HAP-1 (cell line): ENCODE measurements around the gene AP1M1.
"Not testable (repeated sequence)": the region's sequence is repeated elsewhere in the genome, so short reads cannot be mapped to it uniquely, and the experiment has no call there.

Experiments used
- DNase-seq, 2 experiments: peaks; one replicate each; pipeline ENCODE4 v3.0.0-alpha.2; 2016 to 2020; ENCODE audit warnings: low spot score in 2 of 2
- H3K27me3 ChIP-seq: fragments of 250-450 bp; sonication (Bioruptor Pico); 2 replicates; pipeline ENCODE4 v1.5.1; 2020; ENCODE audit warnings: low read depth, mild to moderate bottlenecking, moderate library complexity
- H3K36me3 ChIP-seq: fragments of 250-450 bp; sonication (Bioruptor Pico); replicated peaks from 2 replicates; pipeline ENCODE4 v1.5.1; 2020; ENCODE audit warnings: mild to moderate bottlenecking
- H3K4me1 ChIP-seq: fragments of 250-450 bp; sonication (Bioruptor Pico); 2 replicates; pipeline ENCODE4 v1.5.1; 2020; ENCODE audit warnings: mild to moderate bottlenecking
- H3K4me3 ChIP-seq: fragments of 250-450 bp; sonication (Bioruptor Pico); 2 replicates; pipeline ENCODE4 v1.5.1; 2020; ENCODE audit warnings: mild to moderate bottlenecking, moderate library complexity
- H3K9me3 ChIP-seq: fragments of 250-450 bp; sonication (Bioruptor Pico); 2 replicates; pipeline ENCODE4 v1.5.1; 2020; ENCODE audit warnings: mild to moderate bottlenecking, moderate library complexity
- in situ Hi-C: fragments of 300-500 bp; cut with MboI; formaldehyde crosslinking; loops from 3 replicates; pipeline ENCODE4 v1.14.3; 2020; ENCODE audit warnings: low sequenced_read_pairs, inconsistent platforms, mixed read lengths

AP1M1 gene

GRCh38 chr19:16167055-16167454 is 30.7 kb upstream of the AP1M1 start:
- DNase-seq, result no peak
- Histone ChIP-seq H3K36me3 (no peaks in the 10 kb centered on the region), H3K9me3 (no peaks in the 10 kb centered on the region), H3K27me3 (no peaks in the 10 kb centered on the region), H3K4me3 (no peak overlapping the region), H3K4me1 (no peaks in the 10 kb centered on the region; the same call in 1 of the 2 replicates)
- in situ Hi-C loops, result no loop called here

GRCh38 chr19:16168465-16169081 is 29.1 kb upstream of the AP1M1 start:
- Histone ChIP-seq H3K4me1 (no peaks in the 10 kb centered on the region; the same call in 1 of the 2 replicates), H3K36me3 (no peaks in the 10 kb centered on the region), H3K27me3 (no peaks in the 10 kb centered on the region), H3K9me3 (no peaks in the 10 kb centered on the region), H3K4me3 (no peak overlapping the region)
- in situ Hi-C loops, result no loop called here
- DNase-seq, result peak in 1 of 2 experiments; percentile 27

GRCh38 chr19:16170134-16170533 is 27.6 kb upstream of the AP1M1 start:
- Histone ChIP-seq H3K4me1 (no peaks in the 10 kb centered on the region; the same call in 1 of the 2 replicates), H3K9me3 (no peaks in the 10 kb centered on the region), H3K4me3 (no peak overlapping the region), H3K36me3 (no peaks in the 10 kb centered on the region), H3K27me3 (no peaks in the 10 kb centered on the region)
- no peak for DNase-seq
- in situ Hi-C loops, result loop anchor here (10.0 kb wide), 1 partner anchor 545 kb away; no protein-coding TSS in a partner anchor

GRCh38 chr19:16175954-16176353 is 21.8 kb upstream of the AP1M1 start:
- no peak for DNase-seq
- Histone ChIP-seq H3K36me3 (no peaks in the 10 kb centered on the region), H3K9me3 (no peaks in the 10 kb centered on the region), H3K4me1 (no peaks in the 10 kb centered on the region), H3K4me3 (no peak overlapping the region), H3K27me3 (no peaks in the 10 kb centered on the region)
- in situ Hi-C loops, result loop anchor here (10.0 kb wide), 1 partner anchor 551 kb away; no protein-coding TSS in a partner anchor

- H3K4me1 ChIP-seq, H3K36me3 ChIP-seq, DNase-seq, H3K9me3 ChIP-seq, H3K4me3 ChIP-seq, H3K27me3 ChIP-seq: not testable (repeated sequence)
- in situ Hi-C loops, result loop anchor here (10.0 kb wide), 1 partner anchor 554 kb away; no protein-coding TSS in a partner anchor
These were observed 18.8 kb upstream of the AP1M1 start for GRCh38 chr19:16178866-16179265.

- DNase-seq, result no peak
- Histone ChIP-seq H3K36me3 (no peaks in the 10 kb centered on the region), H3K4me3 (no peak overlapping the region), H3K9me3 (no peaks in the 10 kb centered on the region), H3K27me3 (no peaks in the 10 kb centered on the region), H3K4me1 (no peaks in the 10 kb centered on the region)
- in situ Hi-C loops, result no loop called here
These were observed 17.1 kb upstream of the AP1M1 start for GRCh38 chr19:16180611-16181010.

GRCh38 chr19:16184665-16185122 is 13.0 kb upstream of the AP1M1 start:
- H3K36me3 ChIP-seq, result peaks cover 16% of the 10 kb centered on the region
- H3K4me1 ChIP-seq, result no peaks in the 10 kb centered on the region
- in situ Hi-C loops, result loop anchor here (5.0 kb wide), 1 partner anchor 142 kb away; no protein-coding TSS in a partner anchor
- DNase-seq, result no peak
- no peaks in the 10 kb centered on the region for H3K9me3 ChIP-seq
- no peaks in the 10 kb centered on the region for H3K27me3 ChIP-seq
- H3K4me3 ChIP-seq, result peak overlapping the region; percentile 79

- peak within 1 kb of the TSS; percentile 79 for H3K4me3 ChIP-seq
- in situ Hi-C loops, result loop anchor here (5.0 kb wide), 1 partner anchor 143 kb away; no protein-coding TSS in a partner anchor
These were observed 12.5 kb upstream of the AP1M1 start, which contains the start of gene FAM32A for GRCh38 chr19:16185123-16185767. Gene FAM32A, plus strand, starts transcription at chr19:16185410. Its CDS starts 33 bp downstream, at chr19:16185443.

GRCh38 chr19:16185768-16186123 is 12.0 kb upstream of the AP1M1 start:
- H3K27me3 ChIP-seq, result no peaks in the 10 kb centered on the region
- no peaks in the 10 kb centered on the region for H3K9me3 ChIP-seq
- peak; percentile 23 to 71 for DNase-seq
- no peaks in the 10 kb centered on the region for H3K4me1 ChIP-seq
- peaks cover 27% of the 10 kb centered on the region for H3K36me3 ChIP-seq
- in situ Hi-C loops, result loop anchor here (5.0 kb wide), 1 partner anchor 143 kb away; no protein-coding TSS in a partner anchor
- H3K4me3 ChIP-seq, result peak overlapping the region; percentile 79

More at GRCh38 chr19:16185123-16185767, 12.5 kb upstream of the AP1M1 start, which contains the start of gene FAM32A:
- DNase-seq, result peak; percentile 97 to 99
- H3K27me3 ChIP-seq, result no peaks in the 10 kb centered on the region
- no peaks in the 10 kb centered on the region for H3K4me1 ChIP-seq
- H3K9me3 ChIP-seq, result no peaks in the 10 kb centered on the region
- H3K36me3 ChIP-seq, result peaks cover 22% of the 10 kb centered on the region

GRCh38 chr19:16188521-16188920 is 9.2 kb upstream of the AP1M1 start:
- no peaks in the 10 kb centered on the region for H3K27me3 ChIP-seq
- no peak for DNase-seq
- H3K4me1 ChIP-seq, result peaks cover 4% of the 10 kb centered on the region
- peaks cover 43% of the 10 kb centered on the region for H3K36me3 ChIP-seq
- H3K9me3 ChIP-seq, result no peaks in the 10 kb centered on the region
- no peak overlapping the region for H3K4me3 ChIP-seq
- in situ Hi-C loops, result loop anchor here (5.0 kb wide), 1 partner anchor 146 kb away; no protein-coding TSS in a partner anchor

- peaks cover 6% of the 10 kb centered on the region for H3K4me1 ChIP-seq
- DNase-seq, result no peak
- no peaks in the 10 kb centered on the region for H3K9me3 ChIP-seq
- H3K4me3 ChIP-seq, result no peak overlapping the region
- H3K36me3 ChIP-seq, result peaks cover 43% of the 10 kb centered on the region
- in situ Hi-C loops, result no loop called here
- H3K27me3 ChIP-seq, result no peaks in the 10 kb centered on the region
These were observed 7.5 kb upstream of the AP1M1 start for GRCh38 chr19:16190198-16190597.

GRCh38 chr19:16190736-16191135 is 7.0 kb upstream of the AP1M1 start:
- no peak for DNase-seq
- in situ Hi-C loops, result no loop called here
- Histone ChIP-seq H3K4me3 (no peak overlapping the region), H3K36me3 (peaks cover 43% of the 10 kb centered on the region), H3K27me3 (no peaks in the 10 kb centered on the region), H3K9me3 (no peaks in the 10 kb centered on the region), H3K4me1 (peaks cover 6% of the 10 kb centered on the region)

- in situ Hi-C loops, result no loop called here
- H3K4me1 ChIP-seq, result peaks cover 6% of the 10 kb centered on the region
- no peaks in the 10 kb centered on the region for H3K9me3 ChIP-seq
- DNase-seq, result no peak
- H3K36me3 ChIP-seq, result peaks cover 43% of the 10 kb centered on the region
- H3K27me3 ChIP-seq, result no peaks in the 10 kb centered on the region
- no peak overlapping the region for H3K4me3 ChIP-seq
These were observed 6.3 kb upstream of the AP1M1 start for GRCh38 chr19:16191216-16191908.
